Measurements from ENCODE around the gene TAF15.

Gene TAF15

GRCh38 chr17:35807371-35808144 is 1.7 kb upstream of the TAF15 start:
- H3K4me1 ChIP-seq (ENCODE audit: low read length): peaks cover 25% of the 10 kb centered on the region
- H2AFZ ChIP-seq (ENCODE audit: low read depth, low read length): no peak overlapping the region
- peak overlapping the region; percentile 98; the same call in 1 of the 2 replicates for H3K9ac ChIP-seq (ENCODE audit: low read length)
- H3K27me3 ChIP-seq (ENCODE audit: low read depth, low read length): peaks cover 21% of the 10 kb centered on the region
- peak overlapping the region; percentile 94 for H3K4me2 ChIP-seq (ENCODE audit: low read length)
- H3K9me3 ChIP-seq (ENCODE audit: insufficient read depth, low read length): no peaks in the 10 kb centered on the region
- TF ChIP-seq CTCF (IDR thresholded peaks at IDR 0.05; ENCODE audit: low read depth, low read length) (no peak), EZH2phosphoT487 (IDR thresholded peaks at IDR 0.05; ENCODE audit: low read depth) (no peak)
- peaks cover 24% of the 10 kb centered on the region for H4K20me1 ChIP-seq (ENCODE audit: insufficient read depth, low read length)
- H3K27ac ChIP-seq (ENCODE audit: low read length): no peak overlapping the region
- peaks cover 33% of the 10 kb centered on the region for H3K79me2 ChIP-seq (ENCODE audit: low read length)
- H3K4me3 ChIP-seq (ENCODE audit: low read length): no peak overlapping the region
- peaks cover 16% of the 10 kb centered on the region for H3K36me3 ChIP-seq (replicated peaks; ENCODE audit: low read depth, low read length)

- H3K4me1 ChIP-seq (ENCODE audit: low read length): peaks cover 25% of the 10 kb centered on the region
- TF ChIP-seq EZH2phosphoT487 (IDR thresholded peaks at IDR 0.05; ENCODE audit: low read depth) (no peak), CTCF (IDR thresholded peaks at IDR 0.05; ENCODE audit: low read depth, low read length) (no peak)
- H3K4me2 ChIP-seq (ENCODE audit: low read length): peak overlapping the region; percentile 94
- H3K27ac ChIP-seq (ENCODE audit: low read length): peak overlapping the region; percentile 76
- H3K9me3 ChIP-seq (ENCODE audit: insufficient read depth, low read length): no peaks in the 10 kb centered on the region
- H3K36me3 ChIP-seq (replicated peaks; ENCODE audit: low read depth, low read length): peaks cover 16% of the 10 kb centered on the region
- H3K9ac ChIP-seq (ENCODE audit: low read length): peak overlapping the region; percentile 98
- peaks cover 33% of the 10 kb centered on the region for H4K20me1 ChIP-seq (ENCODE audit: insufficient read depth, low read length)
- peak overlapping the region; percentile 81 for H2AFZ ChIP-seq (ENCODE audit: low read depth, low read length)
- H3K27me3 ChIP-seq (ENCODE audit: low read depth, low read length): peaks cover 21% of the 10 kb centered on the region
- H3K79me2 ChIP-seq (ENCODE audit: low read length): peaks cover 42% of the 10 kb centered on the region
- H3K4me3 ChIP-seq (ENCODE audit: low read length): peak overlapping the region; percentile 98
Measured at GRCh38 chr17:35808240-35808961, 883 bp upstream of the TAF15 start.

- peaks cover 23% of the 10 kb centered on the region for H3K4me1 ChIP-seq (ENCODE audit: low read length)
- peak overlapping the region; percentile 99 for H3K4me2 ChIP-seq (ENCODE audit: low read length)
- H3K79me2 ChIP-seq (ENCODE audit: low read length): peaks cover 57% of the 10 kb centered on the region
- H3K27ac ChIP-seq (ENCODE audit: low read length): peak overlapping the region; percentile 76
- peaks cover 45% of the 10 kb centered on the region for H4K20me1 ChIP-seq (ENCODE audit: insufficient read depth, low read length)
- H2AFZ ChIP-seq (ENCODE audit: low read depth, low read length): no peak overlapping the region
- TF ChIP-seq EZH2phosphoT487 (IDR thresholded peaks at IDR 0.05; ENCODE audit: low read depth): no peak
- TF ChIP-seq CTCF (IDR thresholded peaks at IDR 0.05; ENCODE audit: low read depth, low read length): no peak
- H3K27me3 ChIP-seq (ENCODE audit: low read depth, low read length): peaks cover 21% of the 10 kb centered on the region
- H3K36me3 ChIP-seq (replicated peaks; ENCODE audit: low read depth, low read length): peaks cover 18% of the 10 kb centered on the region
- peak overlapping the region; percentile 98 for H3K9ac ChIP-seq (ENCODE audit: low read length)
- H3K9me3 ChIP-seq (ENCODE audit: insufficient read depth, low read length): no peaks in the 10 kb centered on the region
- peak overlapping the region; percentile 98 for H3K4me3 ChIP-seq (ENCODE audit: low read length)
Measured at GRCh38 chr17:35809855-35810461, 674 bp downstream of the TAF15 start.

- no peak overlapping the region for H3K4me3 ChIP-seq (ENCODE audit: low read length)
- TF ChIP-seq EZH2phosphoT487 (IDR thresholded peaks at IDR 0.05; ENCODE audit: low read depth) (no peak), CTCF (IDR thresholded peaks at IDR 0.05; ENCODE audit: low read depth, low read length) (no peak)
- peaks cover 62% of the 10 kb centered on the region for H4K20me1 ChIP-seq (ENCODE audit: insufficient read depth, low read length)
- peaks cover 18% of the 10 kb centered on the region for H3K36me3 ChIP-seq (replicated peaks; ENCODE audit: low read depth, low read length)
- no peak overlapping the region for H3K9ac ChIP-seq (ENCODE audit: low read length)
- H3K27ac ChIP-seq (ENCODE audit: low read length): no peak overlapping the region
- peaks cover 75% of the 10 kb centered on the region for H3K79me2 ChIP-seq (ENCODE audit: low read length)
- H3K4me1 ChIP-seq (ENCODE audit: low read length): peaks cover 20% of the 10 kb centered on the region
- peaks cover 14% of the 10 kb centered on the region for H3K27me3 ChIP-seq (ENCODE audit: low read depth, low read length)
- H3K4me2 ChIP-seq (ENCODE audit: low read length): no peak overlapping the region
- no peak overlapping the region for H2AFZ ChIP-seq (ENCODE audit: low read depth, low read length)
- H3K9me3 ChIP-seq (ENCODE audit: insufficient read depth, low read length): no peaks in the 10 kb centered on the region
Measured at GRCh38 chr17:35811759-35812158, 2.5 kb downstream of the TAF15 start.

All from OCI-LY3 (cell line).